ELF-1 (cell line): ENCODE data around the gene KCND2.
"Not testable (repeated sequence)": the region's sequence is repeated elsewhere in the genome, so short reads cannot be mapped to it uniquely, and the experiment has no call there.

Experiments
- DNase-seq: peaks from one replicate; pipeline ENCODE4 v3.0.0-alpha.2; 2016; ENCODE audit warnings: low read depth, low spot score

Gene KCND2

DNA sequence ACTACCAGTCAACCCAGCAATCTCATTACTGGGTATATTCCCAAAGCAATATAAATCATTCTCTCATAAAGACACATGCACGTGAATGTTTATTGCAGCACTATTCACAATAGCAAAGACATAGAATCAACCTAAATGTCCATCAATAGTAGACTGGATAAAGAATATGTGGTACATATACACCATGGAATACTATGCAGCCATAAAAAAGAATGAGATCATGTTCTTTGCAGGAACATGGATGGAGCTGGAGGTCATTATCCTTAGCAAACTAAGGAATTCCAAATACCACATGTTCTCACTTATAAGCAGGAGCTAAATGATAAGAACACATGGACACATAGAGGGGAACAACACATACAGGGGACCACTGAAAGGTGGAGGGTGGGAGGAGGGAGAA is 429.4 kb downstream of the KCND2 start:
- DNase-seq, result not testable (repeated sequence)

DNA sequence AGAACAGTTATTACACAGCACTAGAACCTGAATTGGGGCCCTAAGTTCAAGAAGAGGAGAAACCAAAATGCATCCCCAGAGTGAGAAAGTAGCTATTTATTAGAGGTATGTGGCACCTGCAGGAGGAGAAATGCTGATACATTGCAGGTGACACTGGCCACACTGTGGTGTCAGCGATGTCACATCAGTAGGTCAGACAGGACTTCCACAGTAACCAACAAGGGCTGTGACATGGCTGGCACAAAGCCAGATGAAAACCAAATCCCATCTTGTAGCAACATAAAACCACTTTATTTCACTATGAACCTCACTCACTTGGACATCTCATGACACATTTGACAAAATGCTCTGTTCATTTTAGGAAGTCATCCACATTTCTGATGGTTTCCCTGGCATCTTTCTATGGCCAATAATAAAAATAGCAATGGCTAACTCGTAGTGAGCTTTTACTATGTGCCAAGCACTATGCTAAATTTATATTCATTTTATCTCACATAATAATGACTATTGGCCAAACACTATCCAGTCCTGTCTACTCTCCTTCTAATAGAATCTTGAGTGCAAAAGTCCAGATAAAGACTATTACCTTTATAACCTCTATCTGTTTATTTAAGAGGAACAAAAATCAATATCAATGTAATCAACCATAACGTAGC is 430.7 kb downstream of the KCND2 start:
- no peak for DNase-seq

DNA sequence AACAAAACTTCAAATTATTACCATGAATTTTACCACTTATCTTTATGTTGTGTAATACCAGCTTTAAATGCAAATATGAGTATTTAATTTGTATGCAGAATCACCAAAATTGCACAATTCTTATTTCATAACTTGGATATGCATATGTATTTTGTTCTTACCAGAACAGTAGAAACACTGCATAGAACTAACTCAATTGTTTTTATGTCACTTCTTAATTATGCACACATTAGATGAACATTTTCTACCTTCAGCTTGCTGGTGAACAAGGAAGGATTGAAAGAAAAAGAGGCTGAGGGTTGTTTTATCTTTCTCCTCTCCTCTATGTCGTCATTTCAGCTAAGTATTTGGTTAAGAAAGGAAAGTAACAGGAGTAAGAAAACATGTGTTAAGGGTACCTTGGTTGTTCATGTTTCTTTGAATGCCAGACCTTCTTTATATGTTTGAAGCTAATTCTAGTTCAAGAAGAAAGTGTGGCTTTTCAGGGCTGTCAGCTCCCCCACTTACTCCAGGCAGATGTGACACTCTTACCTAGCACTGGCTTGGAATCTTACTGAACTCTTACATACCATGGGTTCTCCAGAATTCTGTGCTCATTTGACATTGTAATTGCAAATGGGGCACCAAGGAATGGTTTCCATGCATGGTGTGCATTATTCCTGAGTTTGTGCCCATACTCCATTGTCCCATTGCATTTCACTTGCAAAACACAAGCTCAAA is 436.4 kb downstream of the KCND2 start:
- DNase-seq, result no peak

DNA sequence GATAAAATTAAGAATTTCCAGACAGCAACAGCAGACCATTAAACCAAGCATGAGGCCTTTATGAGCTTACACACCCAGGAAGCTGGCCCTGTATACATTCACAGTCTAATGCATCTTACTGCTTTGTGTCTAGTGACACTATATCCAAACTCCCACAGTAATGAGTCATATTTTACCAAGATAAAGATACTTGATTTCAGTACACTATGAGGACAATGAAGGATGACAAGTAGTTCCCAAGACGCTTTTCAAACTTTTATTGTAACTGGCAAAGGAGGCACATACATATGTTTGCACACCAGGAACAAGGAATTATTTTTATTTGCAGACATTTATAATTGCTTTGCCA is 437.0 kb downstream of the KCND2 start:
- no peak for DNase-seq

DNA sequence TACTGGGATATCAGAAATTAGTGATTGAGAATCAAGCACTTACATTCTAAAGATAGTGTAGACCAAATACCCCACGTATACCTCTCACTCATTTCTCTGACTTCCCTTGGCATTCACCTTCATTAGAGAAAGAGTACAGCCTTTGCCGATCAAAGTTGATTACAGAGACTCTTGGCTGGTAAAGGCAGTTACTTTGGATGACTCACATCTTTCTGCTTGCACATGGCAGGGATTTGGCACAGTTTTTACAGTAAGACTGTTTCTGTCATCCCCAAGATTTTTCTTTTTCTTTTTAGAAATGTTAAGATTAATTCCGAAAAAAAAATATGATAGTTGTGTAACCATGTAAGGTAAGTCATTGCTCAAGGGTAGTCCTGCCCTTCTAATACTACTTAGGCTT is 442.0 kb downstream of the KCND2 start:
- no peak for DNase-seq

DNA sequence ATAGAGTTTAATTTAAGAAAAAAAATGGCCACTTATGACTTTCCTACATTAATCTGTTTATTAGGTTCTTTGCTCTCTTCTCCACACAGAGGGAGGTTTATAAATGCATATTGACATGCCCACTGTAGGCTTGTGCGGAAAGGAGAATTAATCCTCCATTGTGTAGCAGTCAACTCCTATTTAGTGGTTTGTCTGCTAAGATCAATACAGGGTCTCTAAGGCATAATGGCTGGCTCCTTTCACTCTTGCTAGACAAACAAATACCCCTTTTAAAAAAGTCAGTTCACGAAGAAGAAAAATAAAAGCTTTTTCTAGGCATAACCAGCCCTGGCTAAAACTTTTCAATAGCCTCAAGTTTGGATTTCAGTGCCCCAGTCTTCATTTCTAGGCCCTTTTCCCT is 443.3 kb downstream of the KCND2 start:
- no peak for DNase-seq

DNA sequence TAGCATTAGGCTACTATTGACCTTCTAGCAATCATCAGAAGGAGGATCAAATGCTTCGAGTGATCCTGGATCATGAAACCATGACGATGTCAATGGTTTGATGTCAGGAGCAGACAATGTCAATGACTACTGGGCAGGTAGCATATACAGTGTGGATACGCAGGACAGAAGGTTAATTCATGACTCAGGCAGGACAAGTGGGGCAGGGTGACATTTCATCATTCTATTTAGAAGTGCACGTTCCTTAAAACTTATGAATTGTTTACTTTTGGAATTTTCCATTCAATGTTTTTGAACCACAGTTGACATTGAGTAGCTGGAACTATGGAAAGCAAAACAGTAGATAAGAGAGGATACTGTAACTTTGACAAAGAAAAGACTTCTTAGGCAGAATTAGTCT is 444.2 kb downstream of the KCND2 start:
- no peak for DNase-seq

DNA sequence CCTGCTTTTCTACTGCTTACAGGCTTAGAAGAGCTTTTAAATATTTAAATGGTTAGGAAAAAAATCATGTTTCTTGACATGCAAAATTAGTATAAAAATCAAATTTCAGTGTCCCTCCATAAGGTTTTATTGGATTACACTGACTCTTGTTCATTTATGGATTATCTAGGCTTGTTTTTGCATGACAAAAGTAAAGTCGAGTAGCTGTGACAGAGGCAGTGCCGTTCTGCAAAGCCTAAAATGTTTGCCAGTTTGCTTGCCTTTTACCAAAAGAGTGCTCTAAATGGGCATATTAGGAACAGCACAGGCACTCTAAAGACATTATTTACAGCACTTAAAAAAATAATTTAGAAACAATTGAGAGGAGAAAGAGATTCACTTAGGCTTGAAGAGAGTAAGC is 445.4 kb downstream of the KCND2 start:
- no peak for DNase-seq

DNA sequence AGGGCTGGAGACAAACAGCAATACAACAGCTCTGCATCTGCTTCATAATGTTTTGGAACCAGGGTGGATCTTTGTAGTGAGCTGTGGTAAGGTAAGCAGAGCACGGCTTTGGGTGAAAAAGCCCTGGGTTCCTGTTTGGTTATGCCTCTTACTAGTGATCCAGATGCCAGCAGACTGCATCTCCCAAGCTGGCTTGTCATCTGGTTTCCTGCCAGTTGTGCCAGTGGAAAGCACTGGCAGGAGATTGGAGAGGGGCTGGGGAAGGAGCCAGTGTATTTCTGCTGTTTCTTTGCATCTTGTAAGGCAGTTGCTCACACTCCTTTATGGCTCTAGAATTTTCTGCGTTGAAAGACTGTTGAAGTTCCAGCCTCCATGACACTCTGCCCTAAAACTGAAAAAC is 447.3 kb downstream of the KCND2 start:
- DNase-seq, result no peak

DNA sequence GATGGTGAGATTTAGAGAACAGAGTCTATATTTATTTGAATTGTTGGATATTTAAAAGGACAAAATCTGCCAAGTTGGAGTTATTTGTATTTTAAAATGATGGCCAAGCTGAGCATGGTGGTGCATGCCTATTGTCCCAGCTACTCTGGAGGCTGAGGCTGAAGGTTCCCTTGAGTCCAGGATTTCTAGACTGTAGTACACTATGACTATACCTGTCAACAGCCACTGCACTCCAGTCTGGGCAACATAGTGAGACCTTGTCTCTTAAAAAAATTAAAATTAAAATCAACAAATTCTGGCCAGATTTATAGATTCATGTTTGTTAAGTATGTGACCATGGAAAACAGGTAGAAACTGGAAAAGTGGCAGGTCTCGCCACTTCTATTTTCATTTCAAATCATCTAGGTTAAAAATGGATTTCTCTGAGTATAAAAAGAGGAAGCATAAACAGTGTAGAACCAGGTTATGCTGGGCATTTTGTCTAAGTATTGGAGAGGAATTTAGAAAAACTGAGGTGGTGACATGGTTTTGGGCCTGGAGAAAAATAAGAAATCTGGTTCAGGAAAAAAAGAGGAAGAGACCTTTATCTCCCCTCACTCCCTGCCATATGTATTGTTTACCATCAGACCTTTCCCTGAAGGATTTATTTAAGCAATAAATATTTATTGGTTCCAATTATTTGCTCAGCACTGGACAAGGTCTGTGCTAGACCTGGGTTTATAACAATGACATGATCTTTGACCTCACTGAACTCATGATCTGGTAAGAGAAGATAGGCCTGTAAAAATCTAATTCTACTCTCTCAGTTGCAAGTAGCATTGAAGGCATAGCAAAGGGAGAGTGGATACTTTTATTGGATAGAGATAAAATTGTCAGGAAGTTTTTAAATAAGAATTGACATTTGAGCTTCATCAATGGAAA is 450.8 kb downstream of the KCND2 start:
- no peak for DNase-seq

DNA sequence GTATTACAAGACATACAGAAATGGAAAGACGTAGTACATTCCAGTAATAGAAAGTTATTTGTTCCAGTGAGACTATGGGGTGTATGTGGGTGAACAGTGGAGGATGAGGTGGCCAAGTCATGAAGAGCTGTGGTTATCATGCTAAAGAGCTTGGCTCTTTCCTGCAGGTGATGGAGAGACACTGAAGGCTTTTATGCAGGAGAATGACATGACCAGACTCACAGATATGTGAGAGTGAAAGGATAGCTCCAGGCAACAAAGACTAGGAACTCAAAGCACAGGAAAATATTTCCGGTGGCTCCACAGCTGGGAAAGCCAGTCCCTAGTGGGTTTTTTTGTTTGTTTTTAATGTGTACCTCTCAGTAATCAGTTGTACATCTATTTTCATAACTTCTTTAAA is 451.5 kb downstream of the KCND2 start:
- no peak for DNase-seq

DNA sequence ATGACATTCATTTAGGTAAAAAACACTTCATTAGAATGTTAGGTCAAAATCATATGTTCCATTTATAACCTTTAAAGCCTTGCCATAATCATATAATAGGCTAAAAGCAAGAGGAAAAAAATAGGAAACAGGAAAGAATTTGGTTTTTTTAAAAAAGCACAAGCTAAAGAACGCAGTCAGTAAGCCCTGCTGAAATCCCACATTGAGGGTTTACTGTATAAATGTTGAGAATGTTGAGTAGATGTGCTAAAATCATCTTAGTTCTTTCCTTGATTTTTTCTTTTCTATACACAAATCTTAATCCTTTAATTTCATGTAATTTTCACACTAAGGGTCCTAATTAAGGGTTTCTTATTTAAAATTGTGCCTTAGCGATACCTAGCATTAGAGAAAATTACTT is 452.0 kb downstream of the KCND2 start:
- DNase-seq, result no peak

DNA sequence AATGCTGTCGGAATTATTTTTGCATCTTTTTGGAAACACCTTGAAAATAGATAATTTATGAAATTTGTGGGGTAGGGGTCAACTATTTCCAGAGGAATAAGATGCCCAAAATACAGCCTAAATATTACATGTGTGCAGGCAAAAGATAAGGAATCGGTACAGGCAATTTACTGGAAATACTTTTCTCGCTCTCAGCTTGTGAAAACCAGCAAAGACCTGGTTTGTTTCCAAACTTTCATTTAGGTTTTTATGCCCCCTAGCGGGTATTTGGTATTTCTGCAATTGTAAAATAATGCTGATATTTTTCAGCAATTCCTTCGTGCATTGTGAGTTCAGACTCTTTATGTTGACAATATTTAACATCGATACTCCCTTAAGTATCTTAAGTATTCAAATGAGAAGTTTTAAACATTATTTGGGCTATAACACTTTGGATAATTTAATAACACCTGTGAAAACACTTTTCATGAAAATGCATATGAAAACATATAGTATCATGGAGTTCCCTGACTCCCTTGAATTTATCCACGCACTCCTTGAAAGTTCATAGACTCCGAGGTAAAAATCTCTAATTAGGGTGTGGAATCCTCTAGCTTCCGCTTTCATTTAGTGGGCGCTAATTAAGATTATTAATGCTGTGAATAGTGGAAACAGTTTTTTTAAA is 452.5 kb downstream of the KCND2 start:
- DNase-seq, result no peak

DNA sequence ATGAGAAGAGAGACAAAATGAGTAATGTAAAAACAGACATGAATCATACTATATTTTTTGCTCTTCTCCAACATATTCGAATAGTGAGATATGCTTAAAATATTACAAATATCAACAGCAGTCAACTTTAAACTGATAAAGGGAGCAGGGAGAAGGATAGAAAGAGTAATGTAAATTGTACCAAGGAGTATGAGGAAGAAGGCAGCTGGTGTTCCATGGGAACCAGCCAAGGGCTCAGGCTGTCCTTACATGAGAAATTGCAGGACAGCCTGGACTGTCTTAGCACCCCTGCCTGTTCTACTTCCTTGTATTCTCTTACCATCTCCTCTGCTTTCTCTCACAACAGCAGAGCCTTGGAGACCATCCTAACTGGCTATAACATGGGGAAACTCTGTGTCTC is 456.3 kb downstream of the KCND2 start:
- no peak for DNase-seq

DNA sequence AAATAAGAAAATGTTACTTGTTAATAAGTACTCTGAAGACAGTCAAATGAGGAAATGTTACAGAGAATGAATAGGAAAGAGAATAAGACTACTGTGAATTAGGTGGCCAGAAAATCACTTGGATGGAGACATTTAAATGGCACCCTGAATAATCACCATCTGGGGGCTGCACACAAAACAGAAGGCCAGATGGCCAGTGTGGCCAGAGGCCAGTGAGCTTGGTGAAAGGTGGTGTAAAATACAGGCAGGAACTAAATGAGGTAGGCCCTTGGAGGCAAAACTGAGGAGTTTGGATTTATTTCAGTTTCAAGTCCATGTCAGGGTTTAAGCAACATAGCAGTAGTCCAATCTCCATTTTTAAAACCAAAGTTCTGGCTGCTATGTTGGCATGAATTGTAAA is 458.3 kb downstream of the KCND2 start:
- DNase-seq, result no peak

DNA sequence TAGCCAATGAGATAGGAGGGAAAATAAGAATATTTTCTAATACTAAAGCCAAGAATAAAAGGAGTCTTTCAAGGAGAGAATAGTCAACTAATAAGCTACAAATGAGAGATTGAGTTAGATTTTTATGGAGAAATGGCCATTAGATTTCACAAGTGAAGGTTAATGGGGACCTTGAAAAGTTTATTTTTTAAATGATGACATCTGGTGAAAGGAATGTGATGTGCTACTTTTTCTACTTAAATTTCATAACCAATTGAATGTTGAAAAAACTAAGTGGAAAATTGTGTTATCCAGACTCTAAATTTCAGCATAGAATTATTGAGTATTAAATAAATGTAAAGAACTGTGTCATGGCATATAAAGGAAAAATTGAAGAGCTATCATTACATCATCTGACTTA is 459.3 kb downstream of the KCND2 start:
- DNase-seq, result no peak

DNA sequence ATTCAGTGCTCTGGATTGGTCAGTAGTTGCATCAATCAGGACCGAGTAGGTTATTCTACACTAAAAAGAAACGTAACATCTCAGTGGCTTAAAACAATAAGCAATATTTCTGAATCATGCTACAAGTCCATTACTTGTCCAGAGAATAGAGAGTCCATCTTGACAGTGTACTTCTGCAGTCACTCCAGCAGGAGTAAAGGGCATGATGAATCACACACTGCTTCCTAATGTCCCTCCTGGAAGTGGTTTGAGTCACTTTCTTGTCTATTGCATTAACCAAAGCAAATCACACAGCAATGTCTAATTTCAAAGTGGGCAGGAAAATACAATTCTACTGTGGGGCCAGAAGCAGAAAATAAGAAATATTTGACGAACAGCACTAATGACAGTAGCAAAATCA is 460.2 kb downstream of the KCND2 start:
- no peak for DNase-seq

DNA sequence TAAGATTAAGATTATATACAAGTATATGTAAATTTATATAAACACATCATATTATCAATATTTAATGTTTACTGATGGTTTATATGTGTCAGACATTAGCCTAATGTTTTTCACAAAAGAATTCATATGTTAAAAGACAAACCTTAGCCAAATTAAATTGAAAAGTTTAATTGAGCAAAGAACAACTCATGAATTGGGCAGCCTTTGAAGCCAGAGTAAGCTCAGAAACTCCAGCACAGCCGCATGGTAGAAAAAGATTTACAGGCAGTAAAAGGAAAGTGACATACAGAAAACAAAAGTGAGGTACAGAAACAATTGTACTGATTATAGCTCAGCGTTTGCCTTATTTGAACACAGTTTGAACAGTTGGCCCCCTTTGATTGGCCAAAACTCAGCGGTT is 460.9 kb downstream of the KCND2 start:
- DNase-seq, result no peak

DNA sequence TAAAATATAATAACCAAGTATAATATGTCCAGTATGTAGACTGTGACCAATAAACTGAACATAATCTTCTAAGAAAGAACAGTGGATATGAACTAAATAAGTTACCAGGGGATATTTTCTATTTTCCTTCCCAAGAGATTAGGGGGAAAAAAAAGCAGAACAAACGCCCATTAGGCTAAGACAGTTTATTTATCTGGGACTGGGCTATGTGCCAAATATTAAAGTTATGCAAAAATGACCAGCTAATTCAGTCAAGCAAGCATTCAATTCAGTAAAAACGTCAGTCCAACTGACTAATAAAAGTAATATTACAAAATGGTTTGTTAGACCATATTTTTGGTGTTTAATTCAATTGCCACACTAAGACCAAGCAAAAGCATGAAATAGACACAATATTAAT is 462.8 kb downstream of the KCND2 start:
- DNase-seq, result no peak

DNA sequence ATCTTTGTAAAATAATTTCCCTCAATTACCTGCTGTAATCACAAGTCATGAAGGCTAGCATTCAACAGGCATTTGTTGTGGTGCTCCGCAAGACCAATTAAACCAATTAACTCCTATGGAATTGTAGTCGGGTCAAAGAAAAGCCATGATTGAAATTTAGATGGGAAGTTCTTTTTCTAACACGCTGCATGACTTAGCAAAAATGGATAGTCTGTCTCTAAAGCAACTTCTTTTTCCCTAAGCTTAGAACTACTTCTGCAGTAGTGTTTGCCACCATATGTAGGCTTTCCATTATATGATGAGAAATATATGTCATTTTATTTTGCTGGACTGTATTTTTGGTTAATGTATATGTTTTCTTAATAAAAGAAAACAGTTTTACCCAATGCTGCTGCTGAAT is 465.8 kb downstream of the KCND2 start:
- no peak for DNase-seq

DNA sequence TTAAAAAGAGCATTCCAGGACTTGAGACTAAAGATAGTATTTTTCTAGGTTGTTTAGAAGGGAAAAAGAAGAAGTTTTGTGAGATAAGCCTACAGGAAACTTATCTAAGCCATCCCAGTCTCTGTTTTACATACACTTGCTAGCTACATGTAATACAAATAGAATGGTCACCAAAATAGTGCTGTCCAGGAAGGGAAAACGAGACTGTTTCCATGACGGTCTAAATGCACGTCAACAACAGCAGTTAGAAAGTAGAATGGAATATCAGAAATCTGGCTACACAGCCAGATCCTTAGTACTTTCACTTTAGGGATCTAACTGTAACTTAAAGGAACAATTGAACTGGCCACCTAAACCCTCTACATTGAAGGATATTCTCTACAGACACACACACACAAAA is 467.4 kb downstream of the KCND2 start:
- no peak for DNase-seq

DNA sequence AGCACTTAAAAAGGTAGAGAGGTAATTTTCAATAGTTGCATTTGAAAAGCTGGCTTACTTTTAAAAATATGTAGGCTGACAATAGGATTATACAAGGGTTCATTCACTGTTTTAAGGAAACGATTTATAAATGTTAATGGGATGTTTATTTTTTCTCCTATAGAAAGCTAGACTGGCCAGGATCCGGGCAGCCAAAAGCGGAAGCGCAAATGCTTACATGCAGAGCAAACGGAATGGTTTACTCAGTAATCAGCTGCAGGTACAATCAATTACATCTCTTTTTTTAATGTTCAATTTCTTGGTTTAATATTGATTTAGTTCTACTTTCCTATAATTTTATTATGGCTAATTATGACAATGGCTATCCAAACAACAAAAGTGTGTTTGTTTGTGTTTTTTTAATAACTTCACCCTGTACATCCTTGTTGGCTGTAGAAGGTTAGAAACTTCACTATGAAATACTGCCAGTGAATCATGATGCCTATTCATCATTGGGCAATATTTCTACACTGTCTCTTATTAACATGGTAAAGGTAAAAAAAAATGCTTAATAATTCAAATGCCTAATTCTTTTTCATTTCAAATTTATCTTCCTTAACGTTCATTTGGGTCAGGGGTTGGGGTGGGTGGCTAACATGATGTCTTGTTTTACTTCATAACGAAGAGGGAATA is 468.5 kb downstream of the KCND2 start:
- no peak for DNase-seq
